ENCODE measurements around the gene SOX15. TPM values are rescaled to one million over a fixed set of nuclear protein-coding genes. Genes with fewer than 3 reads are reported as not detected.

SOX15 gene
- total RNA-seq, 4 donors from 2014 or later = 2.3 to 4.3 TPM; not detected in 2

DNA sequence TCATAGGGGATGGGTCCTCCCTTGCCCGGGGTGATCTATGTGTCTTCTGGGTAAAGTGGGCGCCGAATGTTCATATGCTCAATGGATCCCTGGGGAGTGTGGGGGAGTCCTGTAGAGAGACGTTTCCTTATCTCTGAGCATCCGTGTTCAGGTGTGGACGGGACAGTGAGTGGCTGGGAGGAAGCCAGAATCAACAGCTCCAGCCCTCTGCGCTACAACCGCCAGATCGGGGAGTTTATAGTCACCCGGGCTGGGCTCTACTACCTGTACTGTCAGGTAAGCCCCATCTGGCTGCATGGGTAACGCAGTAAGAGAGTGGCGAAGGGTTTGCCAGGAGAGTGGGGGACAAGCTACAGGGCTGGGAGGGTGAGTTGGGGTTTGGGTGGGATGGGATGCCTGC lies 33.3 kb downstream of the SOX15 start:
- Histone ChIP-seq H3K9me3 (no peaks in the 10 kb centered on the region), H3K4me3 (peak overlapping the region in 3 of 4 donors; percentile 11 to 98 (median 36)), H3K4me1 (peaks cover 33 to 56% (median 44%) of the 10 kb centered on the region in 4 donors), H3K27ac (peak overlapping the region; percentile 93 to 98 (median 98)), H3K27me3 (no peaks in the 10 kb centered on the region), H3K36me3 (no peaks in the 10 kb centered on the region)
- TF ChIP-seq, protein P1, sequence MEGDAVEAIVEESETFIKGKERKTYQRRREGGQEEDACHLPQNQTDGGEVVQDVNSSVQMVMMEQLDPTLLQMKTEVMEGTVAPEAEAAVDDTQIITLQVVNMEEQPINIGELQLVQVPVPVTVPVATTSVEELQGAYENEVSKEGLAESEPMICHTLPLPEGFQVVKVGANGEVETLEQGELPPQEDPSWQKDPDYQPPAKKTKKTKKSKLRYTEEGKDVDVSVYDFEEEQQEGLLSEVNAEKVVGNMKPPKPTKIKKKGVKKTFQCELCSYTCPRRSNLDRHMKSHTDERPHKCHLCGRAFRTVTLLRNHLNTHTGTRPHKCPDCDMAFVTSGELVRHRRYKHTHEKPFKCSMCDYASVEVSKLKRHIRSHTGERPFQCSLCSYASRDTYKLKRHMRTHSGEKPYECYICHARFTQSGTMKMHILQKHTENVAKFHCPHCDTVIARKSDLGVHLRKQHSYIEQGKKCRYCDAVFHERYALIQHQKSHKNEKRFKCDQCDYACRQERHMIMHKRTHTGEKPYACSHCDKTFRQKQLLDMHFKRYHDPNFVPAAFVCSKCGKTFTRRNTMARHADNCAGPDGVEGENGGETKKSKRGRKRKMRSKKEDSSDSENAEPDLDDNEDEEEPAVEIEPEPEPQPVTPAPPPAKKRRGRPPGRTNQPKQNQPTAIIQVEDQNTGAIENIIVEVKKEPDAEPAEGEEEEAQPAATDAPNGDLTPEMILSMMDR (IDR thresholded peaks at IDR 0.05) = no peak
- no peak for TF ChIP-seq POLR2A (IDR thresholded peaks at IDR 0.05)
- no peak for TF ChIP-seq EP300 (IDR thresholded peaks at IDR 0.05; ENCODE audit: low read depth)
- peak in 1 of 3 donors; percentile 26 for TF ChIP-seq POLR2AphosphoS5 (IDR thresholded peaks at IDR 0.05)
- in situ Hi-C loops (cut with MboI; ENCODE audit: low pct_ligation_motif_present in 1 of 4, low pct_unique_long_range_greater_than_20kb in 1 of 4, low sequenced_read_pairs in 3 of 4) = no loop called here
- intact Hi-C loops (cut with DNase I; ENCODE audit: low total_unique reads) = loop anchor here (5.0 to 10.0 kb wide), 2 partner anchors 39 to 202 kb away; partner anchors contain the start of genes KCTD11 and TMEM95
- WGBS, 2 donors (ENCODE audit: low coverage in 1 of 2) = 57 to 72% methylated on average over 2 to 12 of the region's 12 CpGs
- DNase-seq = peak; percentile 76

- H3K4me3 ChIP-seq = no peak overlapping the region
- in situ Hi-C loops (cut with MboI; ENCODE audit: low pct_ligation_motif_present in 1 of 4, low pct_unique_long_range_greater_than_20kb in 1 of 4, low sequenced_read_pairs in 3 of 4) (no loop called here), intact Hi-C loops (cut with DNase I; ENCODE audit: low total_unique reads) (loop anchor here (5.0 to 10.0 kb wide), 2 partner anchors 38 to 201 kb away; partner anchors contain the start of genes KCTD11 and TMEM95)
- no peak overlapping the region for H3K27ac ChIP-seq
- H3K9me3 ChIP-seq = no peaks in the 10 kb centered on the region
- WGBS, 2 donors (ENCODE audit: low coverage in 1 of 2) = 75 to 83% methylated on average over 7 to 10 of the region's 10 CpGs
- DNase-seq = no peak
- no peak for TF ChIP-seq POLR2A (IDR thresholded peaks at IDR 0.05)
- TF ChIP-seq, protein P1 (IDR thresholded peaks at IDR 0.05) = no peak
- no peak for TF ChIP-seq POLR2AphosphoS5 (IDR thresholded peaks at IDR 0.05)
- H3K4me1 ChIP-seq = peaks cover 29 to 52% (median 35%) of the 10 kb centered on the region in 4 donors
- H3K36me3 ChIP-seq = no peaks in the 10 kb centered on the region
- no peaks in the 10 kb centered on the region for H3K27me3 ChIP-seq
These were observed 34.5 kb downstream of the SOX15 start for GRCh38 chr17:7555320-7555948.

DNA sequence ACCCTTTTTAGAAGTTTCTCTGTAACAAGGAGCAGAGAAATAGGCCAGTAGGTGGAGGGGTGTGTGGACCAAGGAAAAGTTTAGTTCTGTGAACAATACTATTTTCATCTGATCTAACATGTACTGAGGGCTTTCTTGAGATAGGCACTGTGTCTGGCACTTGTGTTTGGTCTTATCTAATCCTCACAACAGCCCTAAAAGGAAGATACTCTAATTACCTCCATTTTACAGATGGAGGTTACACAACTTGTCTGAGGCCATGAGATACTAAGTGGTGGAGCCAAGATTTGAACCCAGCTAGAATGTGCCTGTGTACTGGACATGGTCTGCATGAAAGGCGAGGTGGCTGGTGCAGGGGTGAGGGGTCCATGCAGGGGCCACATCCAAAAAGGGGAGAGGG lies 36.5 kb downstream of the SOX15 start:
- in situ Hi-C loops (cut with MboI; ENCODE audit: low pct_ligation_motif_present in 1 of 4, low pct_unique_long_range_greater_than_20kb in 1 of 4, low sequenced_read_pairs in 3 of 4) = no loop called here
- 94 to 100% methylated on average over 1 of the region's 1 CpG for WGBS, 2 donors (ENCODE audit: low coverage in 1 of 2)
- intact Hi-C loops (cut with DNase I; ENCODE audit: low total_unique reads) = loop anchor here (10.0 kb wide), 1 partner anchor 199 kb away; the partner anchor contains the start of genes KCTD11 and TMEM95

DNA sequence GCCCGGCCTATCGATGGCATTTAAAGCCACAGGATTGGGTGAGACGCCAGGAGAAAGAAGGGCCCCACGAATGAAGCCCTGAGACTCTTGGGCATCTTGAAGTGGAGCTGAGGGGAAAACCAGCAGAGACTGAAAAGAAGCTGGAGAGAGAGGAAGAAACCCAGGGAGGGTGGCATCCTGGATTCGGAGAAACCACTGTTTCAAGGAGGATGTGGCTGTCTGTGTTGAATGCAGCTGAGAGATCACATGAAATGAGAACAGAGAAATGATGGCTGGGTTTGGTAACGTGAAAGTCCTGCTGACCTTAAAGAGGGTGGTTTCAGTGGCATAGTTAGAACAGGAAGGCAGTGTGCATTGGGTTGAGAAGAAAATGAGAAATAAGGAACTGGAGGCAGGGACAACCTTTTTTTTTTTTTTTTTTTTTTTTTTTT lies 37.3 kb downstream of the SOX15 start:
- WGBS, 2 donors (ENCODE audit: low coverage in 1 of 2) = 69 to 71% methylated on average over 1 to 6 of the region's 6 CpGs
- Histone ChIP-seq H3K9me3 (no peaks in the 10 kb centered on the region), H3K4me3 (no peak overlapping the region), H3K27me3 (no peaks in the 10 kb centered on the region), H3K36me3 (no peaks in the 10 kb centered on the region), H3K4me1 (peaks cover 15 to 47% (median 27%) of the 10 kb centered on the region in 4 donors), H3K27ac (peak overlapping the region; percentile 23 to 58 (median 44))
- intact Hi-C loops (cut with DNase I; ENCODE audit: low total_unique reads) (loop anchor here (10.0 kb wide), 1 partner anchor 198 kb away; the partner anchor contains the start of genes KCTD11 and TMEM95), in situ Hi-C loops (cut with MboI; ENCODE audit: low pct_ligation_motif_present in 1 of 4, low pct_unique_long_range_greater_than_20kb in 1 of 4, low sequenced_read_pairs in 3 of 4) (no loop called here)
- peak in 2 of 3 donors; percentile 26 to 28 for TF ChIP-seq POLR2AphosphoS5 (IDR thresholded peaks at IDR 0.05)
- TF ChIP-seq, protein P1 (IDR thresholded peaks at IDR 0.05) = no peak
- TF ChIP-seq POLR2A (IDR thresholded peaks at IDR 0.05) = no peak
- no peak for TF ChIP-seq EP300 (IDR thresholded peaks at IDR 0.05; ENCODE audit: low read depth)
- DNase-seq = peak; percentile 30

More for the DNA sequence above, 36.5 kb downstream of the SOX15 start:
- H3K4me3 ChIP-seq = no peak overlapping the region
- TF ChIP-seq POLR2A (IDR thresholded peaks at IDR 0.05) (no peak), POLR2AphosphoS5 (IDR thresholded peaks at IDR 0.05) (no peak), EP300 (IDR thresholded peaks at IDR 0.05; ENCODE audit: low read depth) (no peak)
- TF ChIP-seq, protein P1 (IDR thresholded peaks at IDR 0.05) = no peak
- H3K9me3 ChIP-seq = no peaks in the 10 kb centered on the region
- peaks cover 19 to 48% (median 28%) of the 10 kb centered on the region in 4 donors for H3K4me1 ChIP-seq
- no peak for DNase-seq
- H3K27ac ChIP-seq = peak overlapping the region in 3 of 4 donors; percentile 33 to 61 (median 54)
- no peaks in the 10 kb centered on the region for H3K36me3 ChIP-seq
- no peaks in the 10 kb centered on the region for H3K27me3 ChIP-seq
